HFFc6 (cell line): ENCODE measurements around the gene TIAM1. TPM values are rescaled to one million over a fixed set of nuclear protein-coding genes. Genes with fewer than 3 reads are reported as not detected.

ENCODE experiments used
- DNase-seq: peaks from one replicate; pipeline ENCODE4 v3.0.0-alpha.2; 2018
- H3K27ac Mint-ChIP-seq: 2 replicates; pipeline ENCODE4 v1.8.0; 2020; ENCODE audit warnings: mild to moderate bottlenecking, mixed read lengths
- H3K27me3 Mint-ChIP-seq: 2 replicates; pipeline ENCODE4 v1.8.0; 2021; ENCODE audit warnings: mild to moderate bottlenecking, moderate library complexity, mixed read lengths; ENCODE audit not compliant: insufficient read depth
- H3K36me3 Mint-ChIP-seq: 2 replicates; pipeline ENCODE4 v1.8.0; 2021; ENCODE audit warnings: low read depth, mixed read lengths
- H3K4me1 Mint-ChIP-seq: 2 replicates; pipeline ENCODE4 v1.8.0; 2020; ENCODE audit warnings: low read depth, mixed read lengths
- H3K4me3 Mint-ChIP-seq: 2 replicates; pipeline ENCODE4 v1.8.0; 2020; ENCODE audit warnings: mild to moderate bottlenecking, moderate library complexity, mixed read lengths
- H3K9me3 Mint-ChIP-seq: 2 replicates; pipeline ENCODE4 v1.8.0; 2020; ENCODE audit warnings: mild to moderate bottlenecking, mixed read lengths
- total RNA-seq, 6 experiments: library from RNA; stranded (reverse); fragmentation: NEBNext Ultra II Directional; extraction: Animal tissue kit (Norgen Biotek cat#: 25700); gene quantifications; 2 replicates in 1 of 6; 3 replicates in 5 of 6; pipeline ENCODE4 v1.2.3, GENCODE V29; 2021
- TF ChIP-seq, protein P1 (sequence below): fragments of 200-600 bp; sonication (generic); IDR thresholded peaks from 2 replicates; pipeline ENCODE4 v1.5.0; 2021; ENCODE audit warnings: antibody characterized with exemption, mild to moderate bottlenecking

The TIAM1 gene
- total RNA-seq, 6 experiments from 2014 or later = 0.02 to 0.43 (median 0.27) TPM; not detected in 1

DNA sequence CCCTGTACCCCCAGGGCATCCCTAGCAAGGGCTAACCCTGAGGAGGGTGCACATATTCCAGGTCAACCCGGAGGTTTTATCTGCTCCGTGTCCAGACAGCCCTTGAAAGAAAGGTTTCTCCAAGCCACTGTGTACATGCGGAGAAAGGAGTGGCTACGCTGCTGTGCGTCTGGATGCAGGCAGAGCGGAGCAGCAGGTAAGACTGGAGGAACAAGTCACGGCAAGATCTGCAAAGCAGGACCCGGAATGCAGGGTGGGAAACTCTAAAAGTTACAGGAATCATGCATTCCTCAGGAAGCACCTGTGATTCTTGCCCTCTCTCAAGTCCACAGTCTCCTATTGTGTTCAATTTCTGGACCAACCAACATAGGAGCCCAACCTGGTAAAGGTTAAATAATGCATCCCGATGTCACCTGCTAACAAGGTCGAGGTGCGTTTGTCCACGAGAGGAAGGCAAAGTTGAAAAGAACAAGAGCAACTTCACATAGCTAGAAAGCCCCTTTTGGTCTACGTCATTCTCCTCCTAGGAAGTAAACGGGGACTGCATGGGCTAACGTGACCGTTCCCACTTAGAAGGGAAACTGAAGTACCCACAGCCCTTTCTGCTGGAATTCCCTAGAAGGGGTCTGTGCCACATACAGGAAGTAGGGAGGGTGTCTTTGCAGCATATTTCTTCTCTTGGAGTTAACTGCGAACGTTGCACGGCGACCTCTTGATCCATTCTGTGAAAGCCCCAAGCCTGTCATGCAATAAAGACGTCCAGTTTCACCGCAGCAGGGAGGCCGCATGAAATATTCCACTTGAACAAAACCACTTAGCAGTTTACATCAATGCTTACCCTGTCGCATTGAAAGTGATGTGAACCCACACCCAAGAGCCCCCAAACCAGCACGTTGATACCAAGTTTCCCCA is 5.8 kb downstream of the TIAM1 start:
- Mint-ChIP-seq H3K36me3 (no peaks in the 10 kb centered on the region), H3K27ac (no peak overlapping the region), H3K4me3 (no peak overlapping the region), H3K27me3 (no peaks in the 10 kb centered on the region; the same call in 1 of the 2 replicates), H3K4me1 (peaks cover 11% of the 10 kb centered on the region; the same call in 1 of the 2 replicates), H3K9me3 (peaks cover 23% of the 10 kb centered on the region; the same call in 1 of the 2 replicates)
- DNase-seq = no peak
- TF ChIP-seq, protein P1, sequence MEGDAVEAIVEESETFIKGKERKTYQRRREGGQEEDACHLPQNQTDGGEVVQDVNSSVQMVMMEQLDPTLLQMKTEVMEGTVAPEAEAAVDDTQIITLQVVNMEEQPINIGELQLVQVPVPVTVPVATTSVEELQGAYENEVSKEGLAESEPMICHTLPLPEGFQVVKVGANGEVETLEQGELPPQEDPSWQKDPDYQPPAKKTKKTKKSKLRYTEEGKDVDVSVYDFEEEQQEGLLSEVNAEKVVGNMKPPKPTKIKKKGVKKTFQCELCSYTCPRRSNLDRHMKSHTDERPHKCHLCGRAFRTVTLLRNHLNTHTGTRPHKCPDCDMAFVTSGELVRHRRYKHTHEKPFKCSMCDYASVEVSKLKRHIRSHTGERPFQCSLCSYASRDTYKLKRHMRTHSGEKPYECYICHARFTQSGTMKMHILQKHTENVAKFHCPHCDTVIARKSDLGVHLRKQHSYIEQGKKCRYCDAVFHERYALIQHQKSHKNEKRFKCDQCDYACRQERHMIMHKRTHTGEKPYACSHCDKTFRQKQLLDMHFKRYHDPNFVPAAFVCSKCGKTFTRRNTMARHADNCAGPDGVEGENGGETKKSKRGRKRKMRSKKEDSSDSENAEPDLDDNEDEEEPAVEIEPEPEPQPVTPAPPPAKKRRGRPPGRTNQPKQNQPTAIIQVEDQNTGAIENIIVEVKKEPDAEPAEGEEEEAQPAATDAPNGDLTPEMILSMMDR = no peak

DNA sequence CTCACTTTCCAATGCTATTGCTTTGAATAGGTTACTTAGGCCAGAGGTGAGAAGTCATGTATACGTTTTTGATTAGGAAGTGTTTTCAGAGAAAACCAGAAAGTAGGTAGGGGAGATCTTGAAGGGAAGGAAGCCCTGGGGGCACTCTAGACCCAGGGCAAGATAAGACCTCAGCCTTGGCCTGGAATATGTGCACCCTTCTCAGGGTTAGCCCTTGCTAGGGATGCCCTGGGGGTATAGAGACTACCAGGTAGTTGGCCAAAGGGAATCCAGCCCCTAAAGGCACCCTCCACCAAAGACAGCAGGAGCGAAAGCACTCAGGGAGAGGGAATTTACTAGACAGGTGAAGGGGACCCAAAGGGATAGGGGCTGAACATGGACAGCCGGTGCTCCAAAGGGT is 7.0 kb downstream of the TIAM1 start:
- H3K36me3 Mint-ChIP-seq = no peaks in the 10 kb centered on the region
- TF ChIP-seq, protein P1 = no peak
- H3K27me3 Mint-ChIP-seq = no peaks in the 10 kb centered on the region; the same call in 1 of the 2 replicates
- no peak overlapping the region for H3K27ac Mint-ChIP-seq
- H3K9me3 Mint-ChIP-seq = peaks cover 23% of the 10 kb centered on the region; the same call in 1 of the 2 replicates
- H3K4me1 Mint-ChIP-seq = peaks cover 11% of the 10 kb centered on the region; the same call in 1 of the 2 replicates
- no peak for DNase-seq
- H3K4me3 Mint-ChIP-seq = no peak overlapping the region

DNA sequence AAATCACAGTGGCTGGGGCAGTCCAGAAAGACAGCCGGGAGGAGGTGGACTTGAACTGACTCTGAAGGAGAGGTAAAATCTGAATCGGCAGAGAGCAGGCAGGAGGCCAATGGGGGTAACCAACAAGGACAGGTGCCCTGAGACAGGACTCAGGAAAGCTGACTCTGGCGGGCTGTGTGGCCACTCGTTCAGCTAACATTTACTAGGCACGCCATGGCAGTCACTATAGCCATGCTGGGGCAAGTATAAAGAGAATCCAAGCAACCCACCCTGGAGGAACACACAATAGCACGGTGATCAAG is 7.4 kb downstream of the TIAM1 start:
- Mint-ChIP-seq H3K36me3 (no peaks in the 10 kb centered on the region), H3K4me1 (peaks cover 11% of the 10 kb centered on the region; the same call in 1 of the 2 replicates), H3K4me3 (no peak overlapping the region), H3K27ac (no peak overlapping the region), H3K27me3 (no peaks in the 10 kb centered on the region; the same call in 1 of the 2 replicates), H3K9me3 (peaks cover 23% of the 10 kb centered on the region; the same call in 1 of the 2 replicates)
- no peak for DNase-seq
- TF ChIP-seq, protein P1 = no peak

DNA sequence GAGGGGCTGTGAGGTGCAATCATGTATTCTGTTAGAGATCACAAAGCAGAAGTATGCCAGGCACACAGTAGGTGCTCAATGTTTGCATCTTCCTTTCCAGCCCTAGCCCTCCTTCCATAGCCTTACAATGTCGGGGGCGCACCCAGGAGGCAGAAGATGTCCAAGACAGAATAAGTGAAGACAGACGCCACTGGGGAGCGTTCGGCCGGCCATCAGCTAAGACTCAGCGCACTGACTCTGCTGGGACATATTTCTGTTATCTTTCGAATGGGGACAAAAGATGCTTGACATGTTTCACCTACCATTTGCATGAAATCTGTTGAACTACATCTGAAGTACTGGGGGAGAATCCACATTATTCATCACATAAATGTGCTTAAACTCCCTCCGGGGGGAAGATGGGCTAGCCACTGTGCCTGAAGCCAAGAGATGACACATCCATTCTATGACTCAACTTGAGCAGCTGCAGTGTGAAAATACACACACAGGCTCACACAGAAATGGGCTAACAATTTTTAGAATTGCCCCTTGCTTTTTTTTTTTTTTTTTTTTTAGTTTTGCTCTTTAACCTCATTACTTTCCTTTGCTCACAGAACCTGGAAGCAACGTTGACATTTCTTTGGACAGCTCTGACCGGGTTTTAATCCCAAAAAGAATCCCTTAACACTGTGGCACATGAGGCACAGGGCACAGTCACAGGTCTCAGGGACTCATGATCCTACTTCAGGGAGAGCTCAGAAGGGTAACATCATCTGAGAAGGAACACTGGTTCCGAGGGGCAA is 7.9 kb downstream of the TIAM1 start:
- Mint-ChIP-seq H3K27me3 (no peaks in the 10 kb centered on the region; the same call in 1 of the 2 replicates), H3K9me3 (peaks cover 24% of the 10 kb centered on the region; the same call in 1 of the 2 replicates), H3K36me3 (no peaks in the 10 kb centered on the region), H3K4me3 (no peak overlapping the region), H3K27ac (no peak overlapping the region), H3K4me1 (peaks cover 11% of the 10 kb centered on the region; the same call in 1 of the 2 replicates)
- no peak for DNase-seq
- TF ChIP-seq, protein P1 = no peak

DNA sequence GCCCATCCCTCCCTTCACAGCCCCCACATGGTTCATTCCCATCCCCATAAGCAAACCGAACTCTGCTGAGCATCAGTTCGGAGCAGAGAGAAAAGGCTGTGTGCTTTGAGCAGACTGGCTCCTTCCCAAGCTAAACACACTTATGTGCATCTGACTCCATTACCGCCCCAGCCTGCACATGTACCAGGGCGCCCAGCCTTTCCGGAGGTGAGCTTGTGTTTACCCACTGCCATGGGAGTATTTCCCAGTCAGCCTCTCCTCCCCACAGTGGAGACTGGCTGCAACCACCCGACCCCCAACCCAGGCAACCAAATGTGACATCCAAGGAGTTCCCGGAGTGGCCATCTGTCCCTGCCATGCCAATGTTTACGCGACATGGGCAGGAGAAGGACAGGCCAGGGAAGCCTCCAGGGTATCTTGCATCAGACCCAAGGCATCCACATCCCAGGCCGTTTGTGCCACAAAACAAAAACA is 9.4 kb downstream of the TIAM1 start:
- Mint-ChIP-seq H3K4me3 (no peak overlapping the region), H3K9me3 (peaks cover 36% of the 10 kb centered on the region; the same call in 1 of the 2 replicates), H3K27me3 (no peaks in the 10 kb centered on the region; the same call in 1 of the 2 replicates), H3K4me1 (peaks cover 11% of the 10 kb centered on the region; the same call in 1 of the 2 replicates), H3K36me3 (no peaks in the 10 kb centered on the region; the same call in 1 of the 2 replicates), H3K27ac (no peak overlapping the region)
- TF ChIP-seq, protein P1 = no peak
- no peak for DNase-seq
